Measurements from ENCODE around the gene GPS1.

The GPS1 gene

DNA sequence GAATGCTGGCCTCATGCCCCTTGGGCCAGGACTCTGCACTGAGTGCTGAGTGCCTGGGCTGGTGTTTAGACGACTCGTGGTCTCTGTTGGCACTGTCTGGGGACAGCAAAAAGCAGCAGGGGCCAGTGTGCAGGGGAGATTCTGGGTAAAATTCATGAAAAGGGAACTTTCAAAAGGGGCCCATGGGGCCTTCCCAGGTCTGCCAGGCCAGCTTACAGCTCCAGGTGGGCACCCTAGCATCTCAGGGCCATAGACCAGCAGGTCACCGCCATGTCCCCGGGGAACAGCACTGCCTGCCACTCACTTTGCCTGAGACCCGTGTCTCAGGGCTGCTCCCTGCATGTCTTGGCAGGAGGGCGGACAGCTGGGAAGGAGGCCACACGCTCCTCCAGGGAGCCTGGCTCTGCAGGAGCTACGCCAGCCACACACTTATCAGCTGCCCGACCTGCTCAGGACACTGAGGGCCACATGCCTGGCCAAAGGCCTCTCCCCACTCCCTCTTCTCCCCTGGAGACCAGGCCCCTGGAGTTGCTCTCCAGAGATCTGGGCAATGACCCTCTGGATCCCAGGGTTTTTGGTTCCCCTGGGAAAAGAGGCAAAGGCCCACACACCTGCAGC is 55.1 kb downstream of the GPS1 start:
- DNase-seq = peak; percentile 30

All from NCI-H2171 treated with DMSO at 0.1 percent for 48 hours (cell line).